Prostate gland (tissue), 2 donors: ENCODE data around the gene AMY1B.
"Not testable (repeated sequence)": the region's sequence is repeated elsewhere in the genome, so short reads cannot be mapped to it uniquely, and the experiment has no call there.

Experiments used
- CTCF ChIP-seq, 4 experiments: fragments of 200-600 bp in 2 of 4; fragments of 450-650 bp in 2 of 4; sonication (generic) in 2 of 4; IDR thresholded peaks; 1 replicate in 3 of 4; 2 replicates in 1 of 4; pipeline ENCODE4 v1.5.1; 2016 to 2019; ENCODE audit warnings: antibody characterized with exemption in 4 of 4, mild to moderate bottlenecking in 2 of 4, moderate library complexity in 2 of 4
- POLR2A ChIP-seq: fragments of 450-650 bp; IDR thresholded peaks from one replicate; pipeline ENCODE4 v1.6.1; 2016; ENCODE audit warnings: antibody characterized with exemption, mild to moderate bottlenecking
- POLR2AphosphoS5 ChIP-seq: sonication (generic); formaldehyde crosslinking; IDR thresholded peaks from one replicate; pipeline ENCODE4 v1.6.1; 2017; ENCODE audit warnings: antibody characterized with exemption

DNA sequence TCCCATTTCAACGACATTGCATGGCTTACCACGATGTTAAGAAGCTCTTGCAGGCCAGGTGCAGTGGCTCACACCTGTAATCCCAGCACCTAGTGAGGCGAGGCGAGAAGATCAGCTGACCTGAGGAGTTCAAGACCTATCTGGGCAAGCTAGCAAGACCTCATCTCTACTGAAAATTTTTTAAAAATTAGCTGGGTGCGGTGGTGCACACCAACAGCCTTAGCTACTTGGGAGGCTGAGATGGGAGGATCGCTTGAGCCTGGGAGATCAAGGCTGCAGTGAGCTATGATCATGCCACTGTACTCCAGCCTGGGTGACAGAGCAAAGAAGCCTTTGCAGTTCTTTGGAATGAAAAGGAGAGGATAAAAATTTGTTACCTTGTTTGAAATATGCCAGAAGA is 21.4 kb upstream of the AMY1B start:
- not testable (repeated sequence) for TF ChIP-seq CTCF (IDR thresholded peaks at IDR 0.05); POLR2A; POLR2AphosphoS5
